GM12878 (cell line): ENCODE measurements around the gene ATG9B. TPM values are rescaled to one million over a fixed set of nuclear protein-coding genes. Genes with fewer than 3 reads are reported as not detected.

Source experiments
- ATAC-seq: fragments of 200-7000 bp; cut with Tn5 transposase; 3 replicates; pipeline ENCODE4 v1.9.1; 2020; ENCODE audit warnings: mild to moderate bottlenecking, moderate library complexity
- BruUV-seq: library from RNA; stranded (reverse); fragments of 400-500 nt; replicated peaks from 2 replicates; lab custom pipeline; 2021; lab: Mats Ljungman, UMichigan
- CTCF ChIA-PET: fragments of 300-600 bp; sonication (Branson Sonifier 250); formaldehyde crosslinking; extraction: SDS; loops from one replicate; lab custom pipeline; 2021; ENCODE audit warnings: inconsistent platforms; lab: Yijun Ruan, JAX
- POLR2A ChIA-PET: fragments of 350-600 bp; formaldehyde crosslinking; extraction: SDS; loops from one replicate; lab custom pipeline; 2021; ENCODE audit warnings: inconsistent platforms; lab: Charles Lee
- RAD21 ChIA-PET: fragments of 300-600 bp; sonication (Branson Sonifier 250); formaldehyde crosslinking; loops from one replicate; lab custom pipeline; 2023; ENCODE audit warnings: antibody characterized with exemption; ENCODE audit not compliant: unreplicated experiment; lab: Charles Lee
- SMC1A ChIA-PET: fragments of 300-600 bp; sonication (Branson Sonifier 250); formaldehyde crosslinking; loops from one replicate; lab custom pipeline; 2023; ENCODE audit not compliant: unreplicated experiment, uncharacterized antibody; lab: Charles Lee
- DNase-seq: peaks from one replicate; pipeline ENCODE4 v3.0.0-alpha.2; 2011; ENCODE audit warnings: low read depth, low spot score
- FAIRE-seq: peaks from 3 replicates; lab custom pipeline; 2011; peaks lifted over from hg19 to GRCh38; lab: Jason Lieb, UNC
- H2AFZ ChIP-seq: 2 replicates; pipeline ENCODE4 v1.6.0; 2011; ENCODE audit warnings: low read depth, low read length, control low read depth; ENCODE audit not compliant: control insufficient read depth
- H3K27ac ChIP-seq: 2 replicates; pipeline ENCODE4 v1.5.1; 2011; ENCODE audit warnings: control low read depth; ENCODE audit not compliant: control insufficient read depth, insufficient read depth
- H3K27me3 ChIP-seq, 2 experiments: replicated peaks in 1 of 2; 2 replicates each; pipeline versions ENCODE4 v1.6.0 to v1.6.1; 2011; ENCODE audit warnings: low read length in 1 of 2; ENCODE audit not compliant: control insufficient read depth in 2 of 2, insufficient read depth in 2 of 2
- H3K36me3 ChIP-seq, 2 experiments: 2 replicates each; pipeline ENCODE4 v1.5.1; 2011; ENCODE audit warnings: low read length in 1 of 2; ENCODE audit not compliant: control insufficient read depth in 2 of 2, insufficient read depth in 2 of 2
- H3K4me1 ChIP-seq: 2 replicates; pipeline ENCODE4 v1.6.1; 2011; ENCODE audit warnings: mild to moderate bottlenecking, low read length, moderate library complexity, mixed read lengths; ENCODE audit not compliant: control insufficient read depth, insufficient read depth
- H3K4me2 ChIP-seq: 2 replicates; pipeline ENCODE4 v1.6.0; 2011; ENCODE audit warnings: control low read depth; ENCODE audit not compliant: control insufficient read depth, insufficient read depth
- H3K4me3 ChIP-seq: fragments of 200-600 bp; sonication (generic); 2 replicates; pipeline ENCODE4 v1.5.1; 2016
- H3K79me2 ChIP-seq: 2 replicates; pipeline ENCODE4 v1.6.0; 2011; ENCODE audit warnings: low read length; ENCODE audit not compliant: control insufficient read depth, insufficient read depth
- H3K9ac ChIP-seq: 2 replicates; pipeline ENCODE4 v1.8.0; 2011; ENCODE audit warnings: low read length, control low read depth, mixed read lengths; ENCODE audit not compliant: control insufficient read depth, insufficient read depth
- H3K9me3 ChIP-seq: replicated peaks from 3 replicates; pipeline ENCODE4 v1.5.1; 2011; ENCODE audit warnings: mild to moderate bottlenecking, low read length; ENCODE audit not compliant: control insufficient read depth, insufficient read depth
- H4K20me1 ChIP-seq: 2 replicates; pipeline ENCODE4 v1.6.0; 2011; ENCODE audit not compliant: control insufficient read depth, insufficient read depth
- CHD2 ChIP-seq: IDR thresholded peaks from 2 replicates; pipeline ENCODE4 v1.6.1; 2011; ENCODE audit warnings: low read depth, low read length, improper control_type of control experiment, borderline replicate concordance
- IRF4 ChIP-seq: IDR thresholded peaks from 2 replicates; pipeline ENCODE4 v1.6.1; 2011; ENCODE audit warnings: low read depth, low read length
- MYB ChIP-seq: fragments of 150-350 bp; IDR thresholded peaks from 2 replicates; pipeline ENCODE4 v1.6.1; 2014; ENCODE audit warnings: mild to moderate bottlenecking, low read depth, low read length, borderline replicate concordance
- POLR2AphosphoS2 ChIP-seq: IDR thresholded peaks from 2 replicates; pipeline ENCODE4 v1.6.1; 2011; ENCODE audit warnings: low read depth, mild to moderate bottlenecking, low read length, improper control_type of control experiment, moderate library complexity
- RUNX3 ChIP-seq: IDR thresholded peaks from 2 replicates; pipeline ENCODE4 v1.6.1; 2012; ENCODE audit warnings: low read length, inconsistent platforms
- SIX5 ChIP-seq: IDR thresholded peaks from 2 replicates; pipeline ENCODE4 v1.6.1; 2011; ENCODE audit warnings: mild to moderate bottlenecking, low read depth, low read length, moderate library complexity; ENCODE audit not compliant: severe bottlenecking
- SKIL ChIP-seq: fragments of 450-650 bp; IDR thresholded peaks from 2 replicates; pipeline ENCODE4 v1.6.1; 2017; ENCODE audit warnings: mild to moderate bottlenecking, low read depth, inconsistent platforms; ENCODE audit not compliant: poor library complexity, severe bottlenecking
- SMAD1 ChIP-seq: fragments of 450-650 bp; IDR thresholded peaks from 2 replicates; pipeline ENCODE4 v1.6.1; 2018; ENCODE audit warnings: mild to moderate bottlenecking, low read depth; ENCODE audit not compliant: partially characterized antibody
- SMC3 ChIP-seq: IDR thresholded peaks from 2 replicates; pipeline ENCODE4 v1.6.1; 2011; ENCODE audit warnings: low read length, improper control_type of control experiment, borderline replicate concordance
- SREBF1 ChIP-seq: IDR thresholded peaks from 2 replicates; pipeline ENCODE4 v1.6.1; 2012; ENCODE audit warnings: mild to moderate bottlenecking, low read length
- TCF7 ChIP-seq: IDR thresholded peaks from 2 replicates; pipeline ENCODE4 v1.6.1; 2014; ENCODE audit warnings: antibody characterized with exemption, borderline replicate concordance
- ZBTB11 ChIP-seq: fragments of 450-650 bp; formaldehyde crosslinking; IDR thresholded peaks from 2 replicates; pipeline ENCODE4 v1.5.0; 2022; ENCODE audit warnings: mild to moderate bottlenecking, missing genetic modification characterization
- WGBS: methylation state at CpG from one replicate; pipeline ENCODE4 v1.1.6; 2016; ENCODE audit warnings: low lambda C conversion rate; ENCODE audit not compliant: insufficient replicate concordance, insufficient coverage; ENCODE audit errors: missing lambda C conversion rate; 5-methylcytosine and 5-hydroxymethylcytosine counted together
- in situ Hi-C: fragments of 300-500 bp; cut with MboI; formaldehyde crosslinking; loops from 9 replicates; pipeline ENCODE4 v1.14.3; 2018; ENCODE audit warnings: mixed read lengths
- intact Hi-C: fragments of 100-400 bp; cut with micrococcal nuclease; formaldehyde crosslinking; loops from one replicate; pipeline ENCODE4 v1.14.2; 2022; ENCODE audit not compliant: unreplicated experiment
- polyA plus RNA-seq, 11 experiments: library from polyadenylated mRNA; depleted of rRNA in 4 of 11; unstranded in 6 of 11; stranded (reverse) in 5 of 11; fragments of >200 nt; fragmentation: Nextera tagmentation in 4 of 11; fragmentation: Illumina TruSeq in 1 of 11; extraction: Ambion mirVana in 4 of 11; extraction: Trizol in 1 of 11; gene quantifications; 1 replicate in 1 of 11; 2 replicates in 10 of 11; pipeline versions ENCODE4 v1.2.1 to v1.2.3, GENCODE V29; 2011 to 2016; ENCODE audit warnings: inconsistent platforms in 2 of 11, missing spikeins in 2 of 11, low read depth in 1 of 11
- total RNA-seq, 4 experiments: library from RNA; depleted of rRNA in 3 of 4; stranded (reverse); fragments of >200 nt in 3 of 4; fragmentation: Illumina TruSeq in 1 of 4; extraction: Trizol in 1 of 4; gene quantifications; 2 replicates each; pipeline versions ENCODE4 v1.2.1 to v1.2.3, GENCODE V29; 2013 to 2021
- TF ChIP-seq, protein P1 (sequence below): IDR thresholded peaks from 2 replicates; pipeline ENCODE4 v1.6.1; 2012; ENCODE audit warnings: low read length, inconsistent platforms

ATG9B gene
- total and polyA plus RNA-seq, 10 of the 15 experiments (the other 5 are each of a cell fraction or from before 2014, with no cell fraction given): 0.01 to 0.83 (median 0.12) TPM; not detected in 2

DNA sequence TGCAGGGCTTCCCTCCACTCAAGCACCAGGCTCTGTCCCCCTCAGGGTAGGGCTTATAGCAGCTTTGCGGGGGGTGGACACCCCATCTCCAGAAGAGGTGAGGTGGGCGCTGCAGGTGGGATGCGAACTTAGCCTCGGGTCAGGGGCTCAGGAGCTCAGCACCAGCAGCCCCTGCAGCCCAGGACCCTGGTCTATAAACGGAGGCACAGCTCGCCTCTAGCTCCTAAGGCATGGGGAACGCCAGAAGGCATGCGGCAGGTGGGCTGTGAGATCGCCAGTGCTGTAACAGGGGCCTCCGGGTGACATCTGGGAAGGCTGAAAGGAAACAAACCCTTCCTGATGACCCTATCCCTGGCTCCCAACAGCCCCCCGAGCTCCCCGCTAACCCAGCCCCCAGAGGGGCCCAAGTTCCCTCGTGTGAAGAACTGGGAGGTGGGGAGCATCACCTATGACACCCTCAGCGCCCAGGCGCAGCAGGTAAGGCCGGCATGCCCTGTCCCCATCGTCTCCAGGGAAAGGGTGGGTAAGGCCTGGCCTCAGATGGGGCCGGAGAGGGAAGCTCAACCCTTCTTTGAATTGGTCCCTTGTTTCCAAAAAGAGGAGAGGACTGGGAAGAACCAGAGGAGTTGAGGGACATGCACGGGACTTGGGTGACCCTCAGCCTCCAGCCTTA, 29.3 kb downstream of the ATG9B start:
- CTCF ChIA-PET: interaction anchor here (0.7 to 1.8 kb wide), 2 partner anchors 9 to 14 kb away, joined by 3 to 8 read pairs; no protein-coding TSS in a partner anchor
- no peak for TF ChIP-seq MYB
- no peak for TF ChIP-seq SMAD1
- TF ChIP-seq POLR2AphosphoS2: no peak
- TF ChIP-seq SKIL: no peak
- no peak for TF ChIP-seq IRF4
- TF ChIP-seq, protein P1, sequence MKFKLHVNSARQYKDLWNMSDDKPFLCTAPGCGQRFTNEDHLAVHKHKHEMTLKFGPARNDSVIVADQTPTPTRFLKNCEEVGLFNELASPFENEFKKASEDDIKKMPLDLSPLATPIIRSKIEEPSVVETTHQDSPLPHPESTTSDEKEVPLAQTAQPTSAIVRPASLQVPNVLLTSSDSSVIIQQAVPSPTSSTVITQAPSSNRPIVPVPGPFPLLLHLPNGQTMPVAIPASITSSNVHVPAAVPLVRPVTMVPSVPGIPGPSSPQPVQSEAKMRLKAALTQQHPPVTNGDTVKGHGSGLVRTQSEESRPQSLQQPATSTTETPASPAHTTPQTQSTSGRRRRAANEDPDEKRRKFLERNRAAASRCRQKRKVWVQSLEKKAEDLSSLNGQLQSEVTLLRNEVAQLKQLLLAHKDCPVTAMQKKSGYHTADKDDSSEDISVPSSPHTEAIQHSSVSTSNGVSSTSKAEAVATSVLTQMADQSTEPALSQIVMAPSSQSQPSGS: no peak
- TF ChIP-seq SMC3: no peak
- TF ChIP-seq ZBTB11: no peak
- no peak for TF ChIP-seq CHD2
- no peak for TF ChIP-seq RUNX3
- TF ChIP-seq SIX5: no peak
- TF ChIP-seq TCF7: no peak
- no peak for TF ChIP-seq SREBF1

More for the DNA sequence above, 29.3 kb downstream of the ATG9B start:
- ATAC-seq: no peak
- in situ Hi-C loops: no loop called here
- POLR2A ChIA-PET: interaction anchor here (0.6 kb wide), 1 partner anchor 15 kb away, joined by 3 read pairs; no protein-coding TSS in a partner anchor
- DNase-seq: no peak
- Histone ChIP-seq H3K4me2 (no peak overlapping the region), H3K9ac (no peak overlapping the region), H3K9me3 (no peaks in the 10 kb centered on the region; the same call in 2 of the 3 replicates), H3K79me2 (no peaks in the 10 kb centered on the region), H3K27ac (no peak overlapping the region), H3K4me3 (no peak overlapping the region), H3K4me1 (no peaks in the 10 kb centered on the region), H4K20me1 (no peaks in the 10 kb centered on the region), H3K27me3 (no peaks in the 10 kb centered on the region), H2AFZ (peak overlapping the region; percentile 7; the same call in 1 of the 2 replicates), H3K36me3 (no peaks in the 10 kb centered on the region)
- FAIRE-seq: no peak
- intact Hi-C loops: no loop called here
- SMC1A ChIA-PET: no interaction called here
- WGBS: 33% methylated on average over 17 of the region's 19 CpGs
- RAD21 ChIA-PET: no interaction called here
- no TSS peak for BruUV-seq
